Lower lobe of right lung (tissue), 2 donors: Measurements from ENCODE around the gene SCN4B. TPM values are rescaled to one million over a fixed set of nuclear protein-coding genes. Genes with fewer than 3 reads are reported as not detected.

Experiments
- ATAC-seq, 2 donors: fragments of 200-7000 bp; cut with Tn5 transposase; one replicate each; pipeline ENCODE4 v1.9.1; 2020 to 2022; ENCODE audit warnings: mild to moderate bottlenecking in 2 of 2, moderate library complexity in 2 of 2
- DNase-seq: peaks from one replicate; pipeline ENCODE4 v3.0.0-alpha.2; 2020
- H3K27ac ChIP-seq: fragments of 200-600 bp; one replicate; pipeline ENCODE4 v1.8.0; 2022
- H3K27me3 ChIP-seq: fragments of 200-600 bp; one replicate; pipeline ENCODE4 v1.8.0; 2022; ENCODE audit warnings: low read depth
- H3K36me3 ChIP-seq: fragments of 200-600 bp; one replicate; pipeline ENCODE4 v1.8.0; 2022; ENCODE audit warnings: mild to moderate bottlenecking
- H3K4me1 ChIP-seq: fragments of 200-600 bp; one replicate; pipeline ENCODE4 v1.8.0; 2022
- H3K4me3 ChIP-seq: fragments of 200-600 bp; one replicate; pipeline ENCODE4 v1.8.0; 2022; ENCODE audit warnings: mild to moderate bottlenecking
- H3K9me3 ChIP-seq: fragments of 200-600 bp; one replicate; pipeline ENCODE4 v1.8.0; 2022
- intact Hi-C: fragments of 100-400 bp; cut with DNase I; formaldehyde crosslinking; loops from one replicate; pipeline ENCODE4 v1.11.0; 2022
- total RNA-seq: library from RNA; stranded (reverse); fragmentation: NEBNext Ultra II Directional; extraction: Animal tissue kit (Norgen Biotek cat#: 25700); gene quantifications from one replicate; pipeline ENCODE4 v1.2.1, GENCODE V29; 2021
- TF ChIP-seq, protein P1 (sequence below): fragments of 200-600 bp; IDR thresholded peaks from one replicate; pipeline ENCODE4 v1.8.0; 2022; ENCODE audit warnings: antibody characterized with exemption, mild to moderate bottlenecking
- donor health status: DM: no; HTN: yes; CAD: no; lungs with severe emphysema.

The SCN4B gene
- total RNA-seq, 1 donor from 2014 or later, result 6.0 TPM

DNA sequence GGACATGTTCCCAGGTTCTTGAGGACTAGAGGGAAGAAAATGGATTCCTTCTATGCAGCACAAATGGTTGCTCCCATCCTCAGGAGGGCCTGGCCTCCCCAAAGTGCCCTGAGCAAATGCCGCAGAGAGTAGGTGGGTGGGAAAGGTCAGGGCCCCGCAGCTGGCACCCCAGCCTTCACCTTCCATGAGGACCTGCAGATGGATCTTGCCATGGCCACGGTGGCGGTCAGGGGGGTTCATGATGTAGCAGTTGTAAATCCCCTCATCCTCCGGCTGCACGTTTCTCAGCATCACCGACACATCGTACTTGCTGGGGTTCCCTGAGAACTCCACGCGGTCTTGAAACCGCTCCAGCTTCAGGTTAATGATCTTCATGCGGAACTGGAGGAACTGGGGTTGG, 15.3 kb upstream of the SCN4B start:
- no peaks in the 10 kb centered on the region for H3K9me3 ChIP-seq
- H3K27me3 ChIP-seq, result no peaks in the 10 kb centered on the region
- no peak overlapping the region for H3K4me3 ChIP-seq
- no peaks in the 10 kb centered on the region for H3K36me3 ChIP-seq
- ATAC-seq (no peak), DNase-seq (no peak)
- no peak overlapping the region for H3K27ac ChIP-seq
- TF ChIP-seq, protein P1, sequence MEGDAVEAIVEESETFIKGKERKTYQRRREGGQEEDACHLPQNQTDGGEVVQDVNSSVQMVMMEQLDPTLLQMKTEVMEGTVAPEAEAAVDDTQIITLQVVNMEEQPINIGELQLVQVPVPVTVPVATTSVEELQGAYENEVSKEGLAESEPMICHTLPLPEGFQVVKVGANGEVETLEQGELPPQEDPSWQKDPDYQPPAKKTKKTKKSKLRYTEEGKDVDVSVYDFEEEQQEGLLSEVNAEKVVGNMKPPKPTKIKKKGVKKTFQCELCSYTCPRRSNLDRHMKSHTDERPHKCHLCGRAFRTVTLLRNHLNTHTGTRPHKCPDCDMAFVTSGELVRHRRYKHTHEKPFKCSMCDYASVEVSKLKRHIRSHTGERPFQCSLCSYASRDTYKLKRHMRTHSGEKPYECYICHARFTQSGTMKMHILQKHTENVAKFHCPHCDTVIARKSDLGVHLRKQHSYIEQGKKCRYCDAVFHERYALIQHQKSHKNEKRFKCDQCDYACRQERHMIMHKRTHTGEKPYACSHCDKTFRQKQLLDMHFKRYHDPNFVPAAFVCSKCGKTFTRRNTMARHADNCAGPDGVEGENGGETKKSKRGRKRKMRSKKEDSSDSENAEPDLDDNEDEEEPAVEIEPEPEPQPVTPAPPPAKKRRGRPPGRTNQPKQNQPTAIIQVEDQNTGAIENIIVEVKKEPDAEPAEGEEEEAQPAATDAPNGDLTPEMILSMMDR, result no peak
- H3K4me1 ChIP-seq, result peaks cover 8% of the 10 kb centered on the region
- intact Hi-C loops, result no loop called here

DNA sequence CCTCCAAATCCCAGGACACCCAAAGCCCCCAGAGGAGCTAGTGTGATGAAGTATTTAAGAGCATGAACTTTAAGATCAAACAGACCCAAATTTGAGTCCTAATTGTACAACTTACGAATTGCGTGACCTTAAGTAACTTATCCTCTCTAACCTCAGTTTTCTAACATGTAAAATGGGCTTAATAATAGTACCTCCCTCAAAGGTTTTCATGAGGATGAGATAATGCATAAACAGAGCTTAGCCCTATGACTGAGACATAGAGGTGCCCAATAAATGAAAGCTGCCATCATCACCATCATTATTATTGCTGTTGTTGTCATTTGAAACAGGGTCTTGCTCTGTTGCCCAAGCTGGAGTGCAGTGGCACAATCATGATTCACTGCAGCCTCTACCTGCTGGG, 14.6 kb upstream of the SCN4B start:
- Histone ChIP-seq H3K4me3 (no peak overlapping the region), H3K27ac (no peak overlapping the region), H3K4me1 (peaks cover 8% of the 10 kb centered on the region), H3K36me3 (no peaks in the 10 kb centered on the region), H3K9me3 (no peaks in the 10 kb centered on the region), H3K27me3 (no peaks in the 10 kb centered on the region)
- TF ChIP-seq, protein P1, result no peak
- ATAC-seq (no peak), DNase-seq (no peak)
- intact Hi-C loops, result no loop called here

DNA sequence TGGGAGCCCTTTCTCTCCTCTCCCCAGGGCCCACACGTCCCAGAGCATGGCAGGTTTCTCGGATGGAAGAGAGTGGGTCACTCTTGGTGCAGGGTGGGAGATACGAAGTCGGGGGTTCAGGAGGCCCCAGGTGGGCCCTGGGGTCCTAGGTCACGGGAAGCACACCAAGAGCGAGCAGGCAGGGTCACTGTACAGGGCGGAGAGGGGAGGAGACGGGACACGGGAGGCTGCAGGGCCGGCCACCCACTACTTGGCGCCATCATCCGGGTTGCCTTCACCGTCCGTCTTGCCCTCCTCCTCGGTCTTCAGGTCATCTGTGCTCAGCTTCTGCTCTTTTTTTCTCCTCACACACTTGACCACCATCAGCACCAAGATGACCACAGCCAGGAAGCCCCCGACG, 14.0 kb upstream of the SCN4B start:
- intact Hi-C loops, result no loop called here
- TF ChIP-seq, protein P1, result no peak
- no peaks in the 10 kb centered on the region for H3K9me3 ChIP-seq
- no peak overlapping the region for H3K27ac ChIP-seq
- no peak for ATAC-seq
- peaks cover 6% of the 10 kb centered on the region for H3K4me1 ChIP-seq
- DNase-seq, result no peak
- no peak overlapping the region for H3K4me3 ChIP-seq
- H3K27me3 ChIP-seq, result no peaks in the 10 kb centered on the region
- no peaks in the 10 kb centered on the region for H3K36me3 ChIP-seq

DNA sequence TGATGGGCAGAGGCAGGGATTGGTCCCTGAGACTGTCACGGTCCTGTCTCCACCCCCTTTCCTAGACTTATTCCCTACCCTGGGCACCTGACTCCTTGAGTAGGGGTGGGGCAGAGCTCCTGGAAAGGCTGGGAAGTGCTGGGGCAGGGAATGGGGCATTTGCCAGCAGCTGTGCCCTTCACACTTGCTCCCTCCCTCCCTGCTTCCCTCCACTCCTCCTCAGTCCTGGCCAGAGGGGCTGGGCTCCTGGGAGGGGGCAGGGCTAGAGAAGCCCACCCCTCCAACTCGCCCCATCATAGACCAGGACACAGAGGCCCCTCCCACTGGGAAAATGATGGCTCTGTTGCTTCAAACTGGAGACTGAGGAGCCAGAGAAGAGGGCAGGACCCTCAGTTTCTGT, 12.3 kb upstream of the SCN4B start:
- DNase-seq (no peak), ATAC-seq (no peak)
- H3K9me3 ChIP-seq, result no peaks in the 10 kb centered on the region
- H3K4me1 ChIP-seq, result no peaks in the 10 kb centered on the region
- intact Hi-C loops, result no loop called here
- H3K27ac ChIP-seq, result no peak overlapping the region
- no peaks in the 10 kb centered on the region for H3K36me3 ChIP-seq
- TF ChIP-seq, protein P1, result no peak
- H3K27me3 ChIP-seq, result no peaks in the 10 kb centered on the region
- H3K4me3 ChIP-seq, result no peak overlapping the region

DNA sequence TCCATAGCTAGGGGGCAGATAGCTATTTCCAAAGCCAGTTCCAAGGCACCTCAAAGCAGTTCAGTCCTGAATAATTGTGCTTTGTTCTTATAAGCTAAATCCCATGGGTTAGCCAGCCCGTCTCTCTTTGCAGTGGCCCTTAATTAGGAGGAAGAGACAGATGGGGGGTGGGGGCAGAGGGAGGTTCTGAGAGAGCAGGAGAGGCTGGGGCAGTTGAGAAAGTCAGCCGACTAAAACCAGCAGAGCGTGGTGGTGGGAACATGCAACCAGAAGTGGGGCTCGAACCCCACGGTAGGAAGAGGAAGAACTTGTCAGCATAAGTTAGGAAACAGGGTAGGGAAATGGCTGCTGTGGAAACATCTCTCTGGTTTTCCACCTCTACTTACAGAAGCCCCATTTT, 10.9 kb upstream of the SCN4B start:
- H3K4me1 ChIP-seq, result no peaks in the 10 kb centered on the region
- intact Hi-C loops, result no loop called here
- H3K9me3 ChIP-seq, result no peaks in the 10 kb centered on the region
- TF ChIP-seq, protein P1, result no peak
- ATAC-seq (no peak), DNase-seq (no peak)
- H3K4me3 ChIP-seq, result no peak overlapping the region
- no peak overlapping the region for H3K27ac ChIP-seq
- no peaks in the 10 kb centered on the region for H3K27me3 ChIP-seq
- no peaks in the 10 kb centered on the region for H3K36me3 ChIP-seq

DNA sequence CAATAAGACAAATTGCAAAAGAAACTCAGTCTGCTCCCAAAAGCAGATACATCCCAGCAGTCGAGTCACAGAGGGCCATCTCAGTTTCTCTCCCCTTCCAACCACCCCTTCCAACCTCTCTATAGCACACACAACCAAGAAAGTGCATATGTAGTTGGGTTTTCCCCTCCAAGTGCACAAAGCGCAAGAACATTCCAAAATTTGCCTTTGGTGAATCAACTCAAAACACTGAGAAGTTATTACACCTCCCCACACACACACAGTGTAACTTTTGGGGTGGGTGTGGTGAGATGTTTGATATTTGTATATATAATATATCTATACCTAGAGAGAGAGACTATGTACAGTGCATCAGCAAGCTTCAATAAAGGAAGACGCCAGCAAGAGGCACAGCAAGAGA, 10.2 kb upstream of the SCN4B start:
- H3K4me1 ChIP-seq, result no peaks in the 10 kb centered on the region
- no peak for DNase-seq
- H3K27me3 ChIP-seq, result no peaks in the 10 kb centered on the region
- TF ChIP-seq, protein P1, result no peak
- intact Hi-C loops, result no loop called here
- H3K36me3 ChIP-seq, result no peaks in the 10 kb centered on the region
- ATAC-seq, result no peak
- no peak overlapping the region for H3K4me3 ChIP-seq
- no peak overlapping the region for H3K27ac ChIP-seq
- no peaks in the 10 kb centered on the region for H3K9me3 ChIP-seq
